ENCODE measurements around the gene MAMDC4.
A peak's percentile ranks its signal among the peaks of the same experiment; 100 is the strongest.

MAMDC4 gene

GRCh38 chr9:136849960-136850865 is 1.9 kb upstream of the MAMDC4 start:
- Histone ChIP-seq H3K9me3 (ENCODE audit: low read length) (no peaks in the 10 kb centered on the region), H3K27ac (ENCODE audit: low read depth, low read length) (peak overlapping the region; percentile 75), H3K4me1 (ENCODE audit: insufficient read depth, low read length) (peaks cover 20% of the 10 kb centered on the region), H3K4me3 (ENCODE audit: low read depth in 1 of 2, low read length in 2 of 2) (peak overlapping the region; percentile 89), H3K9ac (ENCODE audit: low read length) (peak overlapping the region; percentile 65), H3K27me3 (ENCODE audit: control insufficient read depth in 1 of 2, insufficient read depth in 2 of 2, low read length in 2 of 2) (peaks cover 0 to 24% of the 10 kb centered on the region in 2 donors), H3K36me3 (ENCODE audit: insufficient read depth, low read length) (peaks cover 5% of the 10 kb centered on the region)

DNA sequence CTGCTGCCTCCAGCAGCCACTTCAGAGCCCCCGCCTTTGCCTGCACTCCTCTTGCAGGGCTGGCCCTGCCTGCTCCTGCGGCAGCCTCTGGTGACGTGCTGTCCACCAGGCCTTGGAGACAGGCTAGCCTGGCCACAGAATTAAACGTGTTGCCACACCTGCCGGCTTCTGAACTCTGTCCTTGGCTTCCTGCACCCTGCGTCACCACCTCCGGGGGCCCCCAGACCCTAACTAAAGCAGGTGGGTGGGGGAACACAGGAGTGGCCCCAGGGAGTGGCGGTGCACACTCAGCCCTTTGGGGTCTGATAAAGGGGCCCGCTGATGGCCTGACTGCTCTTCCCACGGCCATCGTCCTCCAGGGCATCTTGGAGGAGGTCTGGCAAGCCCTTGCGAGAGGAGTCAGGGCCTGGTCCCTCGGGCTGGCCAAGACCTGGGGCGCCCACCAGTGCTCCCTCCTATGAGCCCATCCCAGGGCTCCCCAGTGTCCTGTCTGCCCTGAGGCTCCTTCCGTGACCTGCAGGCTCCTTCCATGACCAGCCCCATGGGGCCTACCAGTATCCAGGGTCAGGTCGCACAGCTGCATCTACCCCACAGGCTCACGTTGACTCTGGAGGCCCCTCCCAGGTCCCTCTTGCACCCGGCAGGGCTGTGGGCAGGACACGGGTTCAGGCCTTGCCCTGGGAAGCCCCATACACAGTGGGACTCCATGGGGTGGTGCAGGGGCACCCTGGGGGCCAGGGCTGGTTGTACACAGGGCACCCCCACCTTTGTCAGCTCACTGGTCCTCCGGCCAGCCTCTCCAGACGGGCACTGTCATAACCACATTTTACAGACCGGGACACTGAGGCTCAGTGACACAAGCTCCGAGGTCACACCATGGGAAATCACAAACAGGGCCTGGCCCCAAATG is 1.0 kb upstream of the MAMDC4 start:
- no peak overlapping the region for H3K27ac ChIP-seq (ENCODE audit: low read depth, low read length)
- peaks cover 20% of the 10 kb centered on the region for H3K4me1 ChIP-seq (ENCODE audit: insufficient read depth, low read length)
- H3K4me3 ChIP-seq (ENCODE audit: low read depth in 1 of 2, low read length in 2 of 2), result no peak overlapping the region
- peaks cover 5% of the 10 kb centered on the region for H3K36me3 ChIP-seq (ENCODE audit: insufficient read depth, low read length)
- no peak overlapping the region for H3K9ac ChIP-seq (ENCODE audit: low read length)
- no peaks in the 10 kb centered on the region for H3K9me3 ChIP-seq (ENCODE audit: low read length)
- peaks cover 0 to 16% of the 10 kb centered on the region in 2 donors for H3K27me3 ChIP-seq (ENCODE audit: control insufficient read depth in 1 of 2, insufficient read depth in 2 of 2, low read length in 2 of 2)

DNA sequence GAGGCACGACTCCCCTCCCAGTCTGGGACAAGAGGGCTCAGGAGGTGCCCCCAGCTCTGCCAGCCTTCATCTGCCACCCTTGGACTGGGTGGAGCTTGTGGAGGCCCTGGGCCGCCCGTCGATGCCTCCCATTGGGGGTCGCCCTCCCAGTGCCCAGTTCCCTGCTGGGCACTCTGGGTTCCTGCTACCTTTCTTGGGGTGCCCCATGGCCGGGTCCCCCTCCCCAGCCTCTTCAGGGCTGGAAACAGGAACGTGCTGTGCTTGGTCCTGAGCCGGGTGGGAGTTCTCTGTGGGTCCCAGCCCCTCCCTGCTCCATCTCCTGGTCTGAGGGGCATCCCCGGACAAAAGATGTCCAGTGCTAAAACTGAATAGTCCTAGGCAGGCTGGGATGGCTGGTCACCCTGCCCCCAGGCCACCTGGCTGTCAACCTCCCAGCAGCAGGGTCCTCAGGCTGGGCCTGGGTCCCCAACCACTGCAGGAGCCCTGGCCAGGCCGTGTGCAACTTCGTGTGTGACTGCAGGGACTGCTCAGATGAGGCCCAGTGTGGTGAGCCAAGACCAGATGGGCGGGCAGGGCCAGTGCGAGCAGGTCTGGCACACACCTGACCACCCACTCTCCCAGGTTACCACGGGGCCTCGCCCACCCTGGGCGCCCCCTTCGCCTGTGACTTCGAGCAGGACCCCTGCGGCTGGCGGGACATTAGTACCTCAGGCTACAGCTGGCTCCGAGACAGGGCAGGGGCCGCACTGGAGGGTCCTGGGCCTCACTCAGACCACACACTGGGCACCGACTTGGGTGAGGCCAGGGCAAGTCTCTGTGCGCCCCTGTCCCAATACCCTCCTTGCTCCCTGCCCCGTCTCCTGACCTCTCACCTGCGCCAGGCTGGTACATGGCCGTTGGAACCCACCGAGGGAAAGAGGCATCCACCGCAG is 784 bp downstream of the MAMDC4 start:
- H3K9ac ChIP-seq (ENCODE audit: low read length), result no peak overlapping the region
- H3K4me3 ChIP-seq (ENCODE audit: low read depth in 1 of 2, low read length in 2 of 2), result no peak overlapping the region
- H3K36me3 ChIP-seq (ENCODE audit: insufficient read depth, low read length), result peaks cover 5% of the 10 kb centered on the region
- peaks cover 15% of the 10 kb centered on the region for H3K4me1 ChIP-seq (ENCODE audit: insufficient read depth, low read length)
- H3K9me3 ChIP-seq (ENCODE audit: low read length), result no peaks in the 10 kb centered on the region
- H3K27me3 ChIP-seq (ENCODE audit: control insufficient read depth in 1 of 2, insufficient read depth in 2 of 2, low read length in 2 of 2), result peaks cover 0 to under 1% of the 10 kb centered on the region in 2 donors
- no peak overlapping the region for H3K27ac ChIP-seq (ENCODE audit: low read depth, low read length)

- no peak overlapping the region for H3K9ac ChIP-seq (ENCODE audit: low read length)
- H3K4me1 ChIP-seq (ENCODE audit: insufficient read depth, low read length), result peaks cover 11% of the 10 kb centered on the region
- no peaks in the 10 kb centered on the region for H3K27me3 ChIP-seq (ENCODE audit: control insufficient read depth in 1 of 2, insufficient read depth in 2 of 2, low read length in 2 of 2)
- no peaks in the 10 kb centered on the region for H3K9me3 ChIP-seq (ENCODE audit: low read length)
- H3K27ac ChIP-seq (ENCODE audit: low read depth, low read length), result no peak overlapping the region
- H3K4me3 ChIP-seq (ENCODE audit: low read depth in 1 of 2, low read length in 2 of 2), result no peak overlapping the region
- H3K36me3 ChIP-seq (ENCODE audit: insufficient read depth, low read length), result peaks cover 5% of the 10 kb centered on the region
These were observed 1.5 kb downstream of the MAMDC4 start for GRCh38 chr9:136853596-136854112.

DNA sequence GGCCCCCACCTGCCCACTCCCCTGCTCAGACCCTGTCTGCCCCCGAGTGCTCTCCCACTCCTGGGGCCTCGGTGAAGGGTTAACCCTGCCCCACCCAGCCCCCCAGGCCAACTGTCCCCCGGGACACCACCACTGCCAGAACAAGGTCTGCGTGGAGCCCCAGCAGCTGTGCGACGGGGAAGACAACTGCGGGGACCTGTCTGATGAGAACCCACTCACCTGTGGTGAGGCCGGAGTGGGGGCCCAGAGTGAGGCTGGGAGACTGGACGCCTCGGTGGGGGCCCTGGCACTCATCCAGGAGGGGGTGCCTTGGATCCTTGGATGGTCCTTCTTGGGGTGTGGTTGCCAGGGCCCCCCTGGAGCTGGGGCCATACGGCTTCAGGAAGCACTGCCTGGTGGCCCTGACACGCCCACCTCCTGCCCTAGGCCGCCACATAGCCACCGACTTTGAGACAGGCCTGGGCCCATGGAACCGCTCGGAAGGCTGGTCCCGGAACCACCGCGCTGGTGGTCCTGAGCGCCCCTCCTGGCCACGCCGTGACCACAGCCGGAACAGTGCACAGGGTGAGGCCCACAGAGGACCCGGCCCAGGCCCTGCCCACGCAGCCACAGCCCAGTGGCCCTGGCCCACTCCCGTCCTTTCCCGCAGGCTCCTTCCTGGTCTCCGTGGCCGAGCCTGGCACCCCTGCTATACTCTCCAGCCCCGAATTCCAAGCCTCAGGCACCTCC is 2.1 kb downstream of the MAMDC4 start:
- Histone ChIP-seq H3K4me3 (ENCODE audit: low read depth in 1 of 2, low read length in 2 of 2) (no peak overlapping the region), H3K4me1 (ENCODE audit: insufficient read depth, low read length) (peaks cover 17% of the 10 kb centered on the region), H3K27ac (ENCODE audit: low read depth, low read length) (no peak overlapping the region), H3K36me3 (ENCODE audit: insufficient read depth, low read length) (peaks cover 5% of the 10 kb centered on the region), H3K9ac (ENCODE audit: low read length) (no peak overlapping the region), H3K9me3 (ENCODE audit: low read length) (no peaks in the 10 kb centered on the region), H3K27me3 (ENCODE audit: control insufficient read depth in 1 of 2, insufficient read depth in 2 of 2, low read length in 2 of 2) (no peaks in the 10 kb centered on the region)

- Histone ChIP-seq H3K27me3 (ENCODE audit: control insufficient read depth in 1 of 2, insufficient read depth in 2 of 2, low read length in 2 of 2) (no peaks in the 10 kb centered on the region), H3K4me3 (ENCODE audit: low read depth in 1 of 2, low read length in 2 of 2) (no peak overlapping the region), H3K9ac (ENCODE audit: low read length) (no peak overlapping the region), H3K27ac (ENCODE audit: low read depth, low read length) (no peak overlapping the region), H3K36me3 (ENCODE audit: insufficient read depth, low read length) (peaks cover 5% of the 10 kb centered on the region), H3K9me3 (ENCODE audit: low read length) (no peaks in the 10 kb centered on the region), H3K4me1 (ENCODE audit: insufficient read depth, low read length) (peaks cover 20% of the 10 kb centered on the region)
These were observed 2.8 kb downstream of the MAMDC4 start for GRCh38 chr9:136854842-136855460.

DNA sequence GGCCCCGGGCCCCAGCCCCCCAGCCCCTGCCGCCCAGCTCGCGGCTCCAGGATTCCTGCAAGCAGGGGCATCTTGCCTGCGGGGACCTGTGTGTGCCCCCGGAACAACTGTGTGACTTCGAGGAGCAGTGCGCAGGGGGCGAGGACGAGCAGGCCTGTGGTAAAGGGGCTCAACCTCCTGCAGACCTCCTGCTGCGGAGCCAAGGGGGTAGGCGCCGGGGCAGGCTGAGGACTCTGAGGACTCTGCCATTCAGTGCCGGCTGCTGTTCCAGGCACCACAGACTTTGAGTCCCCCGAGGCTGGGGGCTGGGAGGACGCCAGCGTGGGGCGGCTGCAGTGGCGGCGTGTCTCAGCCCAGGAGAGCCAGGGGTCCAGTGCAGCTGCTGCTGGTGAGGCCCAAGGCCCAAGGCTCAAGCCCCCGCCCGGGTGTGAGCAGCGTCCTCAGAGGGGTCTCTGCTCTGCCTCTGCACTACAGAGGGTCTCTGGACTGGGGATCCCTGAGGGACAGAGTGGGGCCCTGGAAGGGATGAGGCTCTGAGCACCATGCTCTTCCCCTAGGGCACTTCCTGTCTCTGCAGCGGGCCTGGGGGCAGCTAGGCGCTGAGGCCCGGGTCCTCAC is 3.4 kb downstream of the MAMDC4 start:
- Histone ChIP-seq H3K4me1 (ENCODE audit: insufficient read depth, low read length) (peaks cover 14% of the 10 kb centered on the region), H3K9ac (ENCODE audit: low read length) (no peak overlapping the region), H3K27ac (ENCODE audit: low read depth, low read length) (no peak overlapping the region), H3K36me3 (ENCODE audit: insufficient read depth, low read length) (peaks cover 5% of the 10 kb centered on the region), H3K27me3 (ENCODE audit: control insufficient read depth in 1 of 2, insufficient read depth in 2 of 2, low read length in 2 of 2) (no peaks in the 10 kb centered on the region), H3K4me3 (ENCODE audit: low read depth in 1 of 2, low read length in 2 of 2) (no peak overlapping the region), H3K9me3 (ENCODE audit: low read length) (no peaks in the 10 kb centered on the region)

DNA sequence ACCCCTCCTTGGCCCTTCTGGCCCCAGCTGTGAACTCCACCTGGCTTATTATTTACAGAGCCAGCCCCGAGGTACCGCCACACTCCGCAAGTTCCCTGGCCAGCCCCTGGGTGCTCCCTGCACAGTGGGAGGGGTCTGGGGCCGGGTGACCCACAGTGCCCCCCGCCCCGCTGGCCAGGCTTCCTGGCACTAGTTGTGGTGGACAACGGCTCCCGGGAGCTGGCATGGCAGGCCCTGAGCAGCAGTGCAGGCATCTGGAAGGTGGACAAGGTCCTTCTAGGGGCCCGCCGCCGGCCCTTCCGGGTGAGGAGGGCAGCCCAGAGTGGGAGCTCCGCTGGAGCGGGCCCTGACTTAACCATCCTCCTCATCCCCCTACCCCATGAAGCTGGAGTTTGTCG is 3.9 kb downstream of the MAMDC4 start:
- Histone ChIP-seq H3K27ac (ENCODE audit: low read depth, low read length) (no peak overlapping the region), H3K9ac (ENCODE audit: low read length) (no peak overlapping the region), H3K27me3 (ENCODE audit: control insufficient read depth in 1 of 2, insufficient read depth in 2 of 2, low read length in 2 of 2) (no peaks in the 10 kb centered on the region), H3K36me3 (ENCODE audit: insufficient read depth, low read length) (peaks cover 9% of the 10 kb centered on the region), H3K4me3 (ENCODE audit: low read depth in 1 of 2, low read length in 2 of 2) (no peak overlapping the region), H3K4me1 (ENCODE audit: insufficient read depth, low read length) (peaks cover 12% of the 10 kb centered on the region), H3K9me3 (ENCODE audit: low read length) (no peaks in the 10 kb centered on the region)

DNA sequence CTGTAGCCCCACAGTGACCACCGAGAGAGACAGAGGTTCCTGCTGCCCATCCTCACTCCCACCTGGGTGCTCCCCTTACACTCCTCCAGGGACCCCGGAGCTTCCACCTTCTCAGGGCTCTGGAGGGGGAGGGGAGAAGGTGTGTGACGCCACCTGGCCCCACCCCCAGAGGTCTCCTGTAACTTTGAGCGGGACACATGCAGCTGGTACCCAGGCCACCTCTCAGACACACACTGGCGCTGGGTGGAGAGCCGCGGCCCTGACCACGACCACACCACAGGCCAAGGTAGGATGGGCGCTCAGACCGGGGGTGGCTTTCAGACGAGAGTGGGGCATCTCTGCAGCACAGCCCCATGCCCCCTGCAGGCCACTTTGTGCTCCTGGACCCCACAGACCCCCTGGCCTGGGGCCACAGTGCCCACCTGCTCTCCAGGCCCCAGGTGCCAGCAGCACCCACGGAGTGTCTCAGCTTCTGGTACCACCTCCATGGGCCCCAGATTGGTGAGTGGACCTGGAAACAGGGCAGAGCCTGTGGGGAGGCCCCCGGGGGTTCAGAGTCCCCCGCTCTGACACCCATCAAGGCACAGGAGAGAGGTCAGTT is 4.5 kb downstream of the MAMDC4 start:
- no peak overlapping the region for H3K9ac ChIP-seq (ENCODE audit: low read length)
- peaks cover 12% of the 10 kb centered on the region for H3K4me1 ChIP-seq (ENCODE audit: insufficient read depth, low read length)
- H3K27me3 ChIP-seq (ENCODE audit: control insufficient read depth in 1 of 2, insufficient read depth in 2 of 2, low read length in 2 of 2), result no peaks in the 10 kb centered on the region
- no peak overlapping the region for H3K27ac ChIP-seq (ENCODE audit: low read depth, low read length)
- no peak overlapping the region for H3K4me3 ChIP-seq (ENCODE audit: low read depth in 1 of 2, low read length in 2 of 2)
- H3K9me3 ChIP-seq (ENCODE audit: low read length), result no peaks in the 10 kb centered on the region
- peaks cover 12% of the 10 kb centered on the region for H3K36me3 ChIP-seq (ENCODE audit: insufficient read depth, low read length)

Measured in muscle layer of colon (tissue), 2 donors.